ENCODE measurements around the gene DNM1. TPM values are rescaled to one million over a fixed set of nuclear protein-coding genes. Genes with fewer than 3 reads are reported as not detected.
A peak's percentile ranks its signal among the peaks of the same experiment; 100 is the strongest.

Gene DNM1
- total RNA-seq, 1 donor from 2014 or later: 33.4 TPM

- peak overlapping the region; percentile 89 for H3K27ac ChIP-seq
- no peak for DNase-seq (ENCODE audit: extremely low spot score in 2 of 2)
- peaks cover 45% of the 10 kb centered on the region for H3K4me1 ChIP-seq
- TF ChIP-seq POLR2A (IDR thresholded peaks at IDR 0.05) (no peak), CTCF (IDR thresholded peaks at IDR 0.05) (no peak), POLR2AphosphoS5 (IDR thresholded peaks at IDR 0.05; ENCODE audit: insufficient read depth in 1 of 2, low read depth in 1 of 2) (no peak)
- peak overlapping the region; percentile 19 to 27 for H3K4me3 ChIP-seq
- H3K36me3 ChIP-seq: peaks cover 0 to 20% of the 10 kb centered on the region in 2 donors
- no peaks in the 10 kb centered on the region for H3K27me3 ChIP-seq
- intact Hi-C loops (cut with DNase I): no loop called here
- no peaks in the 10 kb centered on the region for H3K9me3 ChIP-seq
Measured at GRCh38 chr9:128218172-128218517, 15.0 kb downstream of the DNM1 start.

GRCh38 chr9:128218518-128219389 is 15.6 kb downstream of the DNM1 start:
- peak overlapping the region; percentile 89 for H3K27ac ChIP-seq
- intact Hi-C loops (cut with DNase I): no loop called here

GRCh38 chr9:128219831-128220230 is 16.7 kb downstream of the DNM1 start:
- DNase-seq (ENCODE audit: extremely low spot score in 2 of 2): no peak
- TF ChIP-seq POLR2AphosphoS5 (IDR thresholded peaks at IDR 0.05; ENCODE audit: insufficient read depth in 1 of 2, low read depth in 1 of 2): no peak
- H3K27me3 ChIP-seq: no peaks in the 10 kb centered on the region
- H3K27ac ChIP-seq: peak overlapping the region; percentile 89
- intact Hi-C loops (cut with DNase I): no loop called here
- peaks cover 0 to 25% of the 10 kb centered on the region in 2 donors for H3K36me3 ChIP-seq
- no peak overlapping the region for H3K4me3 ChIP-seq
- H3K4me1 ChIP-seq: peaks cover 38% of the 10 kb centered on the region
- H3K9me3 ChIP-seq: no peaks in the 10 kb centered on the region

More at GRCh38 chr9:128218518-128219389, 15.6 kb downstream of the DNM1 start:
- Histone ChIP-seq H3K9me3 (no peaks in the 10 kb centered on the region), H3K4me1 (peaks cover 45% of the 10 kb centered on the region), H3K36me3 (peaks cover 0 to 25% of the 10 kb centered on the region in 2 donors), H3K4me3 (peak overlapping the region; percentile 19 to 27), H3K27me3 (no peaks in the 10 kb centered on the region)
- no peak for DNase-seq (ENCODE audit: extremely low spot score in 2 of 2)
- TF ChIP-seq CTCF (IDR thresholded peaks at IDR 0.05) (no peak), POLR2AphosphoS5 (IDR thresholded peaks at IDR 0.05; ENCODE audit: insufficient read depth in 1 of 2, low read depth in 1 of 2) (peak; percentile 59 to 67), POLR2A (IDR thresholded peaks at IDR 0.05) (no peak)

GRCh38 chr9:128222026-128222425 is 18.8 kb downstream of the DNM1 start:
- no peak for TF ChIP-seq POLR2AphosphoS5 (IDR thresholded peaks at IDR 0.05; ENCODE audit: insufficient read depth in 1 of 2, low read depth in 1 of 2)
- no peak for TF ChIP-seq POLR2A (IDR thresholded peaks at IDR 0.05)
- TF ChIP-seq CTCF (IDR thresholded peaks at IDR 0.05): no peak
- DNase-seq (ENCODE audit: extremely low spot score in 2 of 2): no peak
- peaks cover 18% of the 10 kb centered on the region for H3K4me1 ChIP-seq
- peaks cover 0 to 25% of the 10 kb centered on the region in 2 donors for H3K36me3 ChIP-seq
- no peak overlapping the region for H3K27ac ChIP-seq
- H3K27me3 ChIP-seq: no peaks in the 10 kb centered on the region
- no peak overlapping the region for H3K4me3 ChIP-seq
- intact Hi-C loops (cut with DNase I): no loop called here
- H3K9me3 ChIP-seq: no peaks in the 10 kb centered on the region

GRCh38 chr9:128222880-128223670 is 19.9 kb downstream of the DNM1 start:
- Histone ChIP-seq H3K4me3 (no peak overlapping the region), H3K27ac (no peak overlapping the region), H3K9me3 (no peaks in the 10 kb centered on the region), H3K36me3 (peaks cover 0 to 25% of the 10 kb centered on the region in 2 donors), H3K27me3 (no peaks in the 10 kb centered on the region), H3K4me1 (peaks cover 12% of the 10 kb centered on the region)
- intact Hi-C loops (cut with DNase I): no loop called here
- no peak for DNase-seq (ENCODE audit: extremely low spot score in 2 of 2)
- no peak for TF ChIP-seq POLR2A (IDR thresholded peaks at IDR 0.05)
- no peak for TF ChIP-seq POLR2AphosphoS5 (IDR thresholded peaks at IDR 0.05; ENCODE audit: insufficient read depth in 1 of 2, low read depth in 1 of 2)
- no peak for TF ChIP-seq CTCF (IDR thresholded peaks at IDR 0.05)
